ENCODE measurements around the gene TOP1.

TOP1 gene

DNA sequence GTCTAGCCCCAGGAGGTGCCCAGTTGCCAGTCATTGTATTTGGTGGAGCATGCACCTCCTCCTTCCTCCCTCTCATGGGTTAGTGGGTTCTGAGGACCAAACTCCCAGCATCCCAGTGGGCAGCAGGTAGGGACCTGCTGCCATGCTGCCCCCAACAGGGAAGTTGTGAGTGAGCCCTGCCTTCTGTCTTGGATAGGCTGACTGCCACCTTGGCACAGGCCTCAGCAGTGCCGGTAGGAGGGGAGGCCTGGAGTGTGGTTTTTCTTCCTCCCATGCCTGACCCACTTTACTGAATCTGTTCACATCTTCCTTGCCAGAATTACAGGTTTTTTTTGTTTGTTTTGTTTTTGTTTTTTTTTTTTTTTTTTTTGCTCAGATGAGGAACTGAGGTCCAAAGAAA is 133.3 kb downstream of the TOP1 start:
- Mint-ChIP-seq H3K27me3 (no peaks in the 10 kb centered on the region), H3K27ac (no peak overlapping the region), H3K4me3 (no peak overlapping the region), H3K9me3 (no peaks in the 10 kb centered on the region), H3K4me1 (peaks cover 42% of the 10 kb centered on the region), H3K36me3 (peaks cover 69% of the 10 kb centered on the region)
- ATAC-seq, result no peak

DNA sequence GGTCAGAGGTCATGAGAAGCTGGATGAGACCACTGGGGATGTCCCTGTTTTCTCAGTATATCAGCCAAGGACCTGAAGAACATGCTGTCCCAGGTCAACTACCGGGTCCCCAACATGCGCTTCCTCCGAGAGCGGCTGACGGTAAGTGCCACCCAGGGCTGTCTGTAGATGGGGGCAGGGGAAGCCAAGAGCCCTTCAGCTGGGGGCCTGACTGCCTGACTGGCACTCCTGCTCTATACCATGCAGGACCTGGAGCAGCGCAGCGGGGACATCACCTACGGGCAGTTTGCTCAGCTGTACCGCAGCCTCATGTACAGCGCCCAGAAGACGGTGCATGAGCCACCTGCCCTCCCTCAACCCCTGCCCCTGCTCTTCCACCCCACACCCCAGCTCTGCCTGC is 133.8 kb downstream of the TOP1 start:
- Mint-ChIP-seq H3K4me3 (no peak overlapping the region), H3K9me3 (no peaks in the 10 kb centered on the region), H3K27ac (no peak overlapping the region), H3K27me3 (no peaks in the 10 kb centered on the region), H3K4me1 (peaks cover 42% of the 10 kb centered on the region), H3K36me3 (peaks cover 74% of the 10 kb centered on the region)
- no peak for ATAC-seq

DNA sequence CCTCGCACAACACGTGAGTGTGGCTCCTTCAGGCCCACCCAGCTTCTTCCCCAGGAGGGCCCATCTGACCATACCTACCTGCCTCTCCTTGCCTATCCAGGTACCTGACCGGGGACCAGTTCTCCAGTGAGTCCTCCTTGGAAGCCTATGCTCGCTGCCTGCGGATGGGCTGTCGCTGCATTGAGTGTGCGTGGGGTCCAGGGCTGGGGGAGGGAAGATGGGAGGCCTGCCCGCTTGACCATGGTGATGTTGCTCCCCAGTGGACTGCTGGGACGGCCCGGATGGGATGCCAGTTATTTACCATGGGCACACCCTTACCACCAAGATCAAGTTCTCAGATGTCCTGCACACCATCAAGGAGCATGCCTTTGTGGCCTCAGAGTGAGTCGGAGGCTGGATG is 135.2 kb downstream of the TOP1 start:
- ATAC-seq, result no peak
- Mint-ChIP-seq H3K27ac (no peak overlapping the region), H3K9me3 (no peaks in the 10 kb centered on the region), H3K4me3 (no peak overlapping the region), H3K27me3 (no peaks in the 10 kb centered on the region), H3K36me3 (peaks cover 76% of the 10 kb centered on the region), H3K4me1 (peaks cover 36% of the 10 kb centered on the region)

DNA sequence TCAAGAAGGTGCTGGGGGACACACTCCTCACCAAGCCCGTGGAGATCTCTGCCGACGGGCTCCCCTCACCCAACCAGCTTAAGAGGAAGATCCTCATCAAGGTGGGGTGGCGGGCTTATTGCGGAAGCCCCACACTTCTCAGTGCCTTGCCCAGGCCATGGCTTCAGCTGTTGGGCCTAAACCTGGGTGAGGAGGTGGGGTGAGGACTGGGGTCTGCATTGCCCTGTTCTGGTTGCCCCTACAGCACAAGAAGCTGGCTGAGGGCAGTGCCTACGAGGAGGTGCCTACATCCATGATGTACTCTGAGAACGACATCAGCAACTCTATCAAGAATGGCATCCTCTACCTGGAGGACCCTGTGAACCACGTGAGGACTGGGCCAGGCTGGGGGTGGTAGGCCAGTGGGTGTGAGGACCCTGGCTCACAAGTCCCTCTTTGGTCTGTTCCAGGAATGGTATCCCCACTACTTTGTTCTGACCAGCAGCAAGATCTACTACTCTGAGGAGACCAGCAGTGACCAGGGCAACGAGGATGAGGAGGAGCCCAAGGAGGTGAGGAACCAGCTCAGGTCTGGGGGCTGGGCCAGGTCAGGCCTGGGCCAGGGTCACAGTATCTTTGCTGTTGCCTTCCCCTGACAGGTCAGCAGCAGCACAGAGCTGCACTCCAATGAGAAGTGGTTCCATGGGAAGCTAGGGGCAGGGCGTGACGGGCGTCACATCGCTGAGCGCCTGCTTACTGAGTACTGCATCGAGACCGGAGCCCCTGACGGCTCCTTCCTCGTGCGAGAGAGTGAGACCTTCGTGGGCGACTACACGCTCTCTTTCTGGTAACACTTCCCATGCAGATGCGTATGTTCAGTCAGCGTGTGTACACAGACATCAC is 136.6 kb downstream of the TOP1 start:
- no peak for ATAC-seq
- Mint-ChIP-seq H3K36me3 (peaks cover 78% of the 10 kb centered on the region), H3K9me3 (no peaks in the 10 kb centered on the region), H3K4me1 (peaks cover 23% of the 10 kb centered on the region), H3K4me3 (no peak overlapping the region), H3K27me3 (no peaks in the 10 kb centered on the region), H3K27ac (no peak overlapping the region)

DNA sequence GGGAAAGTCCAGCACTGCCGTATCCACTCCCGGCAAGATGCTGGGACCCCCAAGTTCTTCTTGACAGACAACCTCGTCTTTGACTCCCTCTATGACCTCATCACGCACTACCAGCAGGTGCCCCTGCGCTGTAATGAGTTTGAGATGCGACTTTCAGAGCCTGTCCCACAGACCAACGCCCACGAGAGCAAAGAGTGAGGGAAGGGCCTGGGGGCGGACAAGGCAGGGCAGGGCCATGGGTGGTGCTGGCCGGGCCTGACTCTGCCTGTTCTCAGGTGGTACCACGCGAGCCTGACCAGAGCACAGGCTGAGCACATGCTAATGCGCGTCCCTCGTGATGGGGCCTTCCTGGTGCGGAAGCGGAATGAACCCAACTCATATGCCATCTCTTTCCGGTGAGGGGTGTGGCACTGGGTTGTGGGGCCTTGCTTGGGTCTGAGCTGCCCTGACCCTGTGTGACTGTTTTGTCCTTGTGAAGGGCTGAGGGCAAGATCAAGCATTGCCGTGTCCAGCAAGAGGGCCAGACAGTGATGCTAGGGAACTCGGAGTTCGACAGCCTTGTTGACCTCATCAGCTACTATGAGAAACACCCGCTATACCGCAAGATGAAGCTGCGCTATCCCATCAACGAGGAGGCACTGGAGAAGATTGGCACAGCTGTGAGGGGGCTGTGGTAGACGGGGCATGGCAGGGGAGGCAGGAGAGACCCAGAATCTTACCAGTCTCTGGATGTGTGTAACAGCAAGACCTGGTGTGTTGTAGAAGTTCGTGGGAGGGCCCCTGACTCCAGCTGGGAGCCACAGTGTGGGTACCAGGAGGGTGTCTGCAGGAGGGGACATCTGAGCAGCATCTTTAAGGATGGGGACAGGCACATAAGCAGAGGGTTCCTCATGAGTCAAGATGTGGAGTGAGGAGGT is 137.8 kb downstream of the TOP1 start:
- Mint-ChIP-seq H3K4me1 (peaks cover 16% of the 10 kb centered on the region), H3K4me3 (no peak overlapping the region), H3K9me3 (no peaks in the 10 kb centered on the region), H3K27me3 (no peaks in the 10 kb centered on the region), H3K36me3 (peaks cover 79% of the 10 kb centered on the region), H3K27ac (no peak overlapping the region)
- ATAC-seq, result no peak

DNA sequence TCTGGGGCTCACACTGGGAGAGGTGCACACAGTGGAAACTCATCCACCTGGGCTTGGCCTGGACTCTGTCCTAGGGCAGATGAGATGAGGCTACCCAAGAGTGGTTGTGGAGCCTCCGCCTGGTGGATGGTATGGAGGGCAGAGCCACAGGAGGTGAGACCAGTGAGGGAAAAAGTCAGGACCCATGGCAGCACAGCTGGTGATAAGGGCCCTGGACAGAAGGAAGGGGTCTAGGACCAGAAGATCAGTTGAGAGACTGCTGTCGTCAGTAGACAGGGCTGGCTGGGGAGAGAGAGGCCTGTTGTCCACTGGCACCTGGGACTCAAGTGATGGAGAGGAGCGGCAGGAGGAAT is 138.5 kb downstream of the TOP1 start:
- Mint-ChIP-seq H3K27ac (no peak overlapping the region), H3K4me1 (peaks cover 16% of the 10 kb centered on the region), H3K9me3 (no peaks in the 10 kb centered on the region), H3K27me3 (no peaks in the 10 kb centered on the region), H3K4me3 (no peak overlapping the region), H3K36me3 (peaks cover 81% of the 10 kb centered on the region)
- no peak for ATAC-seq

DNA sequence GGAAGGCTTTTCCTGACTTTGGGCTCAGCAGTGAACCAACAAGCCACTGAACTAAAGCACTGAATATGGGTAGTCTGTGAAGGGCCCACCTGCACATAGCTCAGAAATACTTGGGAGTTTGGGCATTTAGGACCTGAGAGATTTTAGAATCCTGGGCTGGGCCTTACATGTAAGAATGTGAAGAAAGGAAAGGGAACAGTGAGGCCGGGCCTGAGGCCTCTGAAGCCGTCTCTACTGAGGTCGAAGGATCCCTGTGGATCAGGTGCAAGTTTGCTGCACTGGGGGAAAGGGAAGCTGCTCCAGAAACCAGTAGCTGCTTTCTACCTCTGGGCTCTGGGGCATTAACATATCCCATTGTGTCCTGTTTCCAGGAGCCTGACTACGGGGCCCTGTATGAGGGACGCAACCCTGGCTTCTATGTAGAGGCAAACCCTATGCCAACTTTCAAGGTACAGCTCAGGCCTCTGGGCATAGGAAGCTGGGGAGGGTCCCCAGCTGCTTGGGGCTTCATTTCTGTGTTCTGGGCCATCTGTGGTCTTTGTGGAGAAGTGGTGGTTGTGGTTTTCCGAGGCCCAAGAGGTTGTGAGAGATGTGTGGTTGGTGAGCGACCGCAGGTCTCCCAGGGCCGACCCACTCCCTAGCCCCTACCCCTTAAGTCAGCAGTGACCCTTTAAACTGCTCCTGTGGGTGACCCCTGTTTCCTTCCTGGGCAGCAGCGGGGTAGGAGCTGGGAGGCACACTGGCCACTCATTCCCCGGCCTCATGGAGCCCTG is 139.0 kb downstream of the TOP1 start:
- no peak overlapping the region for H3K4me3 Mint-ChIP-seq
- H3K27ac Mint-ChIP-seq, result no peak overlapping the region
- H3K9me3 Mint-ChIP-seq, result no peaks in the 10 kb centered on the region
- H3K27me3 Mint-ChIP-seq, result no peaks in the 10 kb centered on the region
- peaks cover 78% of the 10 kb centered on the region for H3K36me3 Mint-ChIP-seq
- peaks cover 16% of the 10 kb centered on the region for H3K4me1 Mint-ChIP-seq
- peak; percentile 41 for ATAC-seq

DNA sequence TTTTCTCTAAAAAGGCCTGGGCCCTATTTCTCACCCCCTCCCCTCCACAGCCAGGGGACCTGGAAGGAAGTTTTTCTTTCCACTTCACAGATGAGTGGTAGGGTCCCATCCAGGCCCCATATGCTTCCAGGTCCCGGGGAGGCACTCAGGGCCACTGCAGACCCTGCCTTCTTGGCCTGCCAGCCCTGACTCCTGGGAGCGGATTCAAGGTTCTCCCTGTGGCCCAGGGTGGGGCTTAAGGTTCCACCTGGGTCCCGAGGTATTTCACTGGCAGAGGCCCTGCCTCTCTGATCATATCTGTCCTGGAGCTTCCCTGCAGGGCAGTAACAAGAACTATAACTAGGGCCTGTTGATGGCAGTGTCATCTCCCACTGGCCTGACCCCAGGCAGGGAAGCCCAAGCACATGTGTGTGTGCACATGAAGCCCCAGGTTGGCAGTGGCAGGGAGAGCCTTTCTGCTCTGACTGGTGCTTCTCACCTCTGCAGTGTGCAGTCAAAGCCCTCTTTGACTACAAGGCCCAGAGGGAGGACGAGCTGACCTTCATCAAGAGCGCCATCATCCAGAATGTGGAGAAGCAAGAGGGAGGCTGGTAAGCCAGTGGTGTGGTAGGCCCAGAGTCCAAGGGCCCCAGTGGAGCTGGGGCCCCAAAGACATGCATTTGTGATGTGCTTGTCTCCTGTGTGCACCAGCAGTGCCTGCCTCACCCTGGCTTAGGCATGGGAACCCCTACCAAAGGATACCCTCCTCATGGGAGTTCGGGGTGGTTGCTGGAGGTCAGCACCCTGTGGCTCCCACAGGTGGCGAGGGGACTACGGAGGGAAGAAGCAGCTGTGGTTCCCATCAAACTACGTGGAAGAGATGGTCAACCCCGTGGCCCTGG is 139.9 kb downstream of the TOP1 start:
- Mint-ChIP-seq H3K27me3 (no peaks in the 10 kb centered on the region), H3K36me3 (peaks cover 70% of the 10 kb centered on the region), H3K4me3 (no peak overlapping the region), H3K4me1 (peaks cover 16% of the 10 kb centered on the region), H3K27ac (no peak overlapping the region), H3K9me3 (no peaks in the 10 kb centered on the region)
- no peak for ATAC-seq

DNA sequence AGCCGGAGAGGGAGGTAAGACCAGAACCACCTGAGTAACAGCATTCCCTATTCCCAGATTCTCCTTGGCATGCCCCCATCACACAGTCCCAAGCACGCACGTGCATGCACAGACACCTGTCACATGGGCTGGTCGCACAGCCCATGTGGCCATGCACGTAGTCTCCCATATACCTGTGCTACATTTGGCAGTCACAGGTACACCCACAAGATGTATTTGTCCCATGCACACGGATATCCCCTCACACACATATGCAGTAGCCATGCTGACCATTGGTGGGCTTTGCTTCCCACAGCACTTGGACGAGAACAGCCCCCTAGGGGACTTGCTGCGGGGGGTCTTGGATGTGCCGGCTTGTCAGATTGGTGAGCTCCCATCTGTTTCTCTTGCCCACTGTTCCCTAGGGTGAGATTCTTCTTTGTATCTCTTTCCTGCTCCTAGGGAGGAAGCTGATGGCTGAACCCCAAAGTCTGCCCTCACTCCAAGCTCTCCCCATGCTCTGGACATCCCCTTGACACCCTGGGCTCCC is 140.6 kb downstream of the TOP1 start:
- ATAC-seq, result no peak
- Mint-ChIP-seq H3K4me3 (no peak overlapping the region), H3K9me3 (no peaks in the 10 kb centered on the region), H3K27ac (no peak overlapping the region), H3K27me3 (no peaks in the 10 kb centered on the region), H3K36me3 (peaks cover 68% of the 10 kb centered on the region), H3K4me1 (peaks cover 16% of the 10 kb centered on the region)

DNA sequence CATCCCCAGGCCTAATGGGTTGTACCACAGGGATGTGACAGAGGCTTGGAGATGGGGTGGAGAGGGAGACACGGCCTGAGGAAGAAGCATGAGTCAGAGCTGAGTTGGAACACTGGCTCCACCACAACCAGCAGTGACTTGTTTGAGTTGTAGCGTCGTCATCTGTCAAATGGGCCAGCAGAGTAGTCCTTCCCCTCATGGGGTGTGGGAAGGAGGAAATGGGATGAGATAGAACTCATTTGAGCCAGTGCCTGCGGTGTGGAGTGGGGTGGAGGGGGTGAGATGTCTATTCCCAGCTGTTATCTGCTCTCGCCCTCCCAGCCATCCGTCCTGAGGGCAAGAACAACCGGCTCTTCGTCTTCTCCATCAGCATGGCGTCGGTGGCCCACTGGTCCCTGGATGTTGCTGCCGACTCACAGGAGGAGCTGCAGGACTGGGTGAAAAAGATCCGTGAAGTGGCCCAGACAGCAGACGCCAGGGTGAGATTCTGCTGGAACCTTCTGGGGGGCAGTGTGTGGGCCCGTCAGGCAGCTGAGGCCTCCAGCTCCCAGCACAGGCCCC is 141.2 kb downstream of the TOP1 start:
- ATAC-seq, result no peak
- H3K36me3 Mint-ChIP-seq, result peaks cover 68% of the 10 kb centered on the region
- H3K27me3 Mint-ChIP-seq, result no peaks in the 10 kb centered on the region
- no peak overlapping the region for H3K4me3 Mint-ChIP-seq
- no peaks in the 10 kb centered on the region for H3K9me3 Mint-ChIP-seq
- peaks cover 16% of the 10 kb centered on the region for H3K4me1 Mint-ChIP-seq
- H3K27ac Mint-ChIP-seq, result no peak overlapping the region

DNA sequence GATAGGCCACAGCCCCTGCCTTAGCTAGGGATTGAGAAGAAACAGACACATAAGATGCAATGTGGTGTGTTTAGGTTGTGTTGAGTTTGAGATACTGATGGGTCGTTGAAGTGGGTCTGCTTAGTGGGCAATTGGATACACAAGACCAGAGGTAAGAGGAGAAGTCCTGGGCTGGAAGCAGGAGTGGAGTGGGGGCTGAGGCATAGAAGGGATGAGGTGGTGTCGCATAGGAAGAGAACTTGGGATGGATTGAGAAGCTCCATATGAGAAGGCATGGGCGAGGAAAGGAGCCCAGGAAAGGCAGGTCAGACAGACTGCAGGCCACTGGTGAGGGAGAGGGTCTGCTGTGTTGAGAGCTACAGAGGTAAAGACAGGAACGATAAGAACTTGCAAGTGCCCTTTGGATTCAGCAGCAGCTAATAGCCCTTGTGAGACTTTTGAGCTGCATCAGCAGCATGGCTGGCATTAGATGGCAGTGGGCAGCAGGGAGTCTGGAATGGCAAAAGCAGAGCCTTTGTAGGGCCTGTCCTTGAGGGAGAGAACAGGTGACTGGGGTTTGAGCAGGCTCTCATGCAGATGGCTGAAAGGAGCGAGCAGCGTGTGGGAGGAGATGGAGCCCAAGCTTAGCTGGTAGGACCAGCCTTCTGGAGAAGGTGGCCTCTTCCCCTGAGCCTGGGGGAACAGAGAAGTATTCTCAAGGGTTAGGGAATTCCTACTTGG is 141.9 kb downstream of the TOP1 start:
- H3K36me3 Mint-ChIP-seq, result peaks cover 64% of the 10 kb centered on the region
- H3K27ac Mint-ChIP-seq, result no peak overlapping the region
- no peak for ATAC-seq
- H3K4me3 Mint-ChIP-seq, result no peak overlapping the region
- no peaks in the 10 kb centered on the region for H3K9me3 Mint-ChIP-seq
- no peaks in the 10 kb centered on the region for H3K27me3 Mint-ChIP-seq
- H3K4me1 Mint-ChIP-seq, result peaks cover 16% of the 10 kb centered on the region

DNA sequence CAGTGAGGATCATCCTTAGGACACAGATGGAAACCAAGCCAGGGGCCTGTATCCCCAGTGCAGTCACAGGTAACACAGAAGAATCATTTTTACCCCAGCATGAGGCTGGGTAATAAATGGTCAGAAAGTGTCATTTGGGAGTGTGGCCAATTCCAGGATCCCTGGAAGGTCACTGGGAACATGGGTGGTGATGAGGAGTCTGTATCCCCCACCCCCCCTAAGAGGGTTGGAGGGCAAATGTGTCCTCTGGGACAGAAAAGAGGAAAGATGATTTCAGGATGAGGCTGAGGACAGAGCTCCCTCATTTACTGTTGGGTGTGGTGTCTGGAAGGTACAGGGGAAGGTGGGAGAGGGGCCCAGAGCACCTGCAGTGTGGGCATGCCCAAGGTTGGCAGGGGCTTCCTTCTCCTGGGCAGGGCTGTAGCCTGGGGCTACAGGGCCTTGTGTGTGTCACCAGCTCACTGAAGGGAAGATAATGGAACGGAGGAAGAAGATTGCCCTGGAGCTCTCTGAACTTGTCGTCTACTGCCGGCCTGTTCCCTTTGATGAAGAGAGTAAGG is 143.2 kb downstream of the TOP1 start:
- no peak overlapping the region for H3K27ac Mint-ChIP-seq
- H3K4me1 Mint-ChIP-seq, result peaks cover 14% of the 10 kb centered on the region
- ATAC-seq, result no peak
- H3K4me3 Mint-ChIP-seq, result no peak overlapping the region
- H3K9me3 Mint-ChIP-seq, result no peaks in the 10 kb centered on the region
- no peaks in the 10 kb centered on the region for H3K27me3 Mint-ChIP-seq
- peaks cover 52% of the 10 kb centered on the region for H3K36me3 Mint-ChIP-seq
